Astrocyte of the spinal cord (primary cell): Measurements from ENCODE around the gene C1orf185.

Experiments
- DNase-seq: peaks from one replicate; pipeline ENCODE4 v3.0.0; 2011; ENCODE audit warnings: low read depth, low spot score
- H3K4me3 ChIP-seq: 2 replicates; pipeline ENCODE4 v1.5.1; 2011; ENCODE audit warnings: low read depth, mild to moderate bottlenecking, low read length, moderate library complexity
- in situ Hi-C: cut with HindIII; loops from 2 replicates; pipeline ENCODE4 v1.10.0; 2017; ENCODE audit warnings: low sequenced_read_pairs
- TF ChIP-seq, protein P1 (sequence below): IDR thresholded peaks from 2 replicates; pipeline ENCODE4 v1.5.1; 2012; ENCODE audit warnings: low read depth, mild to moderate bottlenecking, low read length, inconsistent platforms

The C1orf185 gene

DNA sequence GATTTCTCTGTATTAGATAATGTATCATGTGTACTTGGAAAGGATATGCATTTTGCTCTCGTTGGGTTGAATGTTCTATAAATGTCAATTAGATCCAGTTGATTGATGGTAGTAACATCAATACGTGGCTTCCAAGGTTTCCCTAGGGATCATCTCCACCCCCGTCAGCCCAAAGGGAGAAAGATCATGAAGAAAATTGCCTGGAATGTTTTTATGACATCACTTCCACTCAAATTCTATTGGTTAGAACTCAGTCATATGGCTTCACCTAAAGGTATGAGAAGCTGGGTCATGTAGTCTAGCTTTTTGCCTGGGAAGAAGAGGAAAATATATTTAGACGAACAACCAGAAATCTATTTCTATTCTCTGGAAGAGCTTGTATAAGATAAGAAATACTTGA lies at the start of gene C1orf185:
TSS of gene C1orf185 (plus strand) at position 253 of the 400 bp plus-strand sequence. CDS start at position 259, 6 bp downstream.
- H3K4me3 ChIP-seq = no peak within 1 kb of the TSS
- no peak for DNase-seq
- in situ Hi-C loops = no loop called here
- TF ChIP-seq, protein P1, sequence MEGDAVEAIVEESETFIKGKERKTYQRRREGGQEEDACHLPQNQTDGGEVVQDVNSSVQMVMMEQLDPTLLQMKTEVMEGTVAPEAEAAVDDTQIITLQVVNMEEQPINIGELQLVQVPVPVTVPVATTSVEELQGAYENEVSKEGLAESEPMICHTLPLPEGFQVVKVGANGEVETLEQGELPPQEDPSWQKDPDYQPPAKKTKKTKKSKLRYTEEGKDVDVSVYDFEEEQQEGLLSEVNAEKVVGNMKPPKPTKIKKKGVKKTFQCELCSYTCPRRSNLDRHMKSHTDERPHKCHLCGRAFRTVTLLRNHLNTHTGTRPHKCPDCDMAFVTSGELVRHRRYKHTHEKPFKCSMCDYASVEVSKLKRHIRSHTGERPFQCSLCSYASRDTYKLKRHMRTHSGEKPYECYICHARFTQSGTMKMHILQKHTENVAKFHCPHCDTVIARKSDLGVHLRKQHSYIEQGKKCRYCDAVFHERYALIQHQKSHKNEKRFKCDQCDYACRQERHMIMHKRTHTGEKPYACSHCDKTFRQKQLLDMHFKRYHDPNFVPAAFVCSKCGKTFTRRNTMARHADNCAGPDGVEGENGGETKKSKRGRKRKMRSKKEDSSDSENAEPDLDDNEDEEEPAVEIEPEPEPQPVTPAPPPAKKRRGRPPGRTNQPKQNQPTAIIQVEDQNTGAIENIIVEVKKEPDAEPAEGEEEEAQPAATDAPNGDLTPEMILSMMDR = no peak

DNA sequence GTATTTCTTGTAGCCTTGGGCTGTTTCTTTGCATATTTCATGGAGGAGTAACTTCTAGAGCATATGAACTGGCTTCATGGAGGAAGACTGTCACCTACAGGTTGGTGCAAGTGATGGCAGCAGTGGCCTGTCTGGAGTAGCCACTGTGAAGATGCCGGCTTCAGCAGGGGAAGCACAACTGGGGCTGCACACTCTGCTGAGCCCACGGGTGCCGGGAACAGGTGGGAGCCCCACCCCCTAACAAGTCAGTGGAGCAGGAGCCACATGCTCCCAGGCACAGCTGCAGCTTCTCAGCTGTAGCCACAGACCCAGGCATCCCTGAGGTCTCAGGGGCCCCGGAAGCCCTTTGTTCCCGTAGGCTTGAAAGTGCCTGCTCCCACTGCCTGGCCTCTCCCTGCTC lies 43.2 kb upstream of the C1orf185 start:
- in situ Hi-C loops = no loop called here
- no peak overlapping the region for H3K4me3 ChIP-seq
- TF ChIP-seq, protein P1 = peak; percentile 51
- no peak for DNase-seq

DNA sequence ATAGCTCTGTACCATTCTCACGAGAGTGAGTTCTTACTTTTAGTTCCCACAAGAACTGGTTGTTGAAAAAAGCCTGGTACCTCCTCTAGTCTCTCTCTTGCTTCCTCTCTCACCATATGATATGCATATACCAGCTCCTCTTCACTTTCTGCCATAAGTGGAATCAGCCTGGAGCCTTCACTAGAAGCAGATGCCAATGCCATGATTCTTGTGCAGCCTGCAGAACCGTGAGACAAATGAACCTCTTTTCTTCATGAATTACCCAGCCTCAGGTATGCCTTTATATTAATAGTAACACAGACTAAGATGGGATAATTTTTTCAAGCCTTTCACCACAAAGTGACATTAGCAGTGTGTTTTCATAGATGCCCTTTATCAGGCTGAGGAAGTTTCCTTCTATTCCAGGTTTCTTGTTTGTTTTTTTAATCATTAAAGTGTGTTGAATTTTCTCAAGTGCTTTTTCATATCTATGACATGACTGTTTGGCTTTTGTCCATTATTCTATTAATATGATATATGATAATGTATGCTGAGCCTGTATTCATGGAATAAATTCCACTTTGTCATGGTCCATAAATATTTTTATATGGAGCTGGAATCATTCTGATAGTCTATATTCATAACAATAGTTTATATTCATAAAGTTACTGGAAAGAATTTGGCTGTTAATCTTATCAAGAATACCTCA lies 40.7 kb upstream of the C1orf185 start:
- DNase-seq = peak; percentile 14
- H3K4me3 ChIP-seq = no peak overlapping the region
- TF ChIP-seq, protein P1 = no peak
- in situ Hi-C loops = no loop called here

DNA sequence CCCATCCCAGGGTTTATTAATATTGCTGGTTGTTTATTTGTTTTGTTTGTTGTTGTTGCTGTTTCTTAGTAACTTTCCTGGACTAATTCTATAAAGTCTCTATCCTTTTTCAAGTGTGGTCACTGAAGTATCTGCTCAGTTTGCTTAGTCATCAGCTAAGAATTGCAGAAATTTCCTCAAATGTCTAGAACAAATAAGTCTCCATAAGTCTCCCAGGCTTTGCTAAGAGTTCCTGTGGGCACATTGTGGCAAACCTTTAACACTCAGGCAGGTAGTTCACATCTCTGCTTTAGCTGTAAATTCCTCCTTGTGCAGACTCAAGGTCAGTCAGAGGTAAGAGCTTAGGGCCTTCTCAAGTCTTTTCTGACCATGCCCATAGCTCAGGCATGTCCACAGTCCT lies 38.9 kb upstream of the C1orf185 start:
- TF ChIP-seq, protein P1 = no peak
- in situ Hi-C loops = no loop called here
- DNase-seq = peak; percentile 94
- no peak overlapping the region for H3K4me3 ChIP-seq

DNA sequence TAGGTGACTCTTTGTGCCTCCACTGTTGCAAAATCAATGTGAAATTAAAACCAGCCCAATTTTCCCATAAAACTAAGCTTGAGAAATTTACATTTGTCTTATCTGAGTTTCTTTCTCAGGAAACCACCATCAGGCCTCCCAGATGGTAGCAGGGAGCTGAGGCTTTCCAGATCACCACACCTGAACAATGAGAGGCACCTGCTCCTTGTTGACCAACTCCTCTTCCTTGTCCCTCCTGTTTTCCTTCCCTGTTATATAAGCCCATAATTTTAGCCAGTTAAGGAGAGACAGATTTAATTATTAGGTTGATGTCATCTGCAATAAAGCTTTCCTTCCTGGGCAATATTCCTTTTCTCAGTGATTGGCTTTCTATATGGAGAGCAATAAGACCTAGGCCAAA lies 32.0 kb upstream of the C1orf185 start:
- TF ChIP-seq, protein P1 = no peak
- DNase-seq = no peak
- in situ Hi-C loops = no loop called here
- H3K4me3 ChIP-seq = no peak overlapping the region

DNA sequence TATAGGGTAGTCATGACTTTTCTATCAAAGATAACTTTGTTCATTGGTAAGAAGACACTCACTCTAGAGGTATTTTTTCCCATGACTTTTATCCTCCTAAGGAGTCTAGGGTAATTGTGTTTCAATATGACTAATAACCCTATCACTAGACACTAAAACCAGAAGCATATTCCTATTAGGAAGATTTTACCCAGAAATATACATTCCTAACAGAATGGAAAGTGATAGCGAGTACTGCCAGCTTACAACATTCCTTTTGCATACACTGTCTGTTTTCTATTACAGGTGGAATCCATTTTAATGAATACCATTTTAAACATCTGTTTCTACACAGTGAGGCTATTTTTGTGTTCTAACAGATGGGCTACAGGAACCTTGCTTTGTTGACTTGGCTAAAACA lies 31.4 kb upstream of the C1orf185 start:
- TF ChIP-seq, protein P1 = no peak
- DNase-seq = peak; percentile 43
- in situ Hi-C loops = no loop called here
- H3K4me3 ChIP-seq = no peak overlapping the region
